Measurements from ENCODE around the gene CLHC1.
"Not testable (repeated sequence)": the region's sequence is repeated elsewhere in the genome, so short reads cannot be mapped to it uniquely, and the experiment has no call there.

Gene CLHC1

DNA sequence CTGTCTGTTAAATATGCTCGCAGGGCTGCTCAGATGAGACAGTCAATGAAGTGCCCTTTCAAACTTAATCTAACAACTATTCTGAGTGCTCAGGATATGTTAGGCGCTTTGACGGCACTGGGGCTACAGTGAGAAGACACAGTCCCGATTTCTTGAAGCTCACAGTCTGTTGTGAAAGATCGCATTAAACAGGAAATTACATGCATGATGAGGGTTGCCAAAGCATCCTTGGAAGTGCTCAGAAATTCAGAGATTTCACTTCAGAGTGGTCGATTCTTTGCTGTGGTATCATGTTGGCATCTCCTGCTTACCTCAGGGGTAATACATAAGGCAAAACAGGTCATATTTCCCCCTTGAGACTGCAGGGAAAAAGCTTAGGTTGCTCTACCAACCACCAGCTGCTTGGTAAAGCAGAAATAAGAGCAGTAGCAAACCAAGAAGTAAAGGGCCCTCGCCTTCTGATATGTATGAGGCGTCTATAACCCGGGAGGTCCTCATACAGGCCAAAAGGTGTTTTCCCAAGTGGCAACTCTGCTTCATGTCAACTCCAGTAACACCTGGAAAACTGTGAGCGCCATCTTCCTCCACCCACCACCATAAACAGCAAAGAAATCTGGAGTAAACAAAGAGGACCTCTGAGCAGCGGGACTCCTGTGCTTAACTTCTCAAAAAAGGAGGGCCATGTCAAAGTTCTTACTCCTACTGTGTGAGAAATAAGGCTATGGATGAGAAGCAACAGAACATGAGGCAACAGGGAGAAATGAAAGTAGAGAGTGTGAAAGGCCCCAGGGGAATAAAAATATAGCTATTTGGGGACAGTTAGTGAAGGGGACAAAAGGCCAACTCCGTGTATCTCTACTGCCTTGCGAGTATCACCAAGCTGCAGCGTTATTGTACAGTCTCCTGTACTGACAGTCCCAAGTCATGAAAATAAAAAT lies 79.3 kb downstream of the CLHC1 start:
- no peak for FAIRE-seq

DNA sequence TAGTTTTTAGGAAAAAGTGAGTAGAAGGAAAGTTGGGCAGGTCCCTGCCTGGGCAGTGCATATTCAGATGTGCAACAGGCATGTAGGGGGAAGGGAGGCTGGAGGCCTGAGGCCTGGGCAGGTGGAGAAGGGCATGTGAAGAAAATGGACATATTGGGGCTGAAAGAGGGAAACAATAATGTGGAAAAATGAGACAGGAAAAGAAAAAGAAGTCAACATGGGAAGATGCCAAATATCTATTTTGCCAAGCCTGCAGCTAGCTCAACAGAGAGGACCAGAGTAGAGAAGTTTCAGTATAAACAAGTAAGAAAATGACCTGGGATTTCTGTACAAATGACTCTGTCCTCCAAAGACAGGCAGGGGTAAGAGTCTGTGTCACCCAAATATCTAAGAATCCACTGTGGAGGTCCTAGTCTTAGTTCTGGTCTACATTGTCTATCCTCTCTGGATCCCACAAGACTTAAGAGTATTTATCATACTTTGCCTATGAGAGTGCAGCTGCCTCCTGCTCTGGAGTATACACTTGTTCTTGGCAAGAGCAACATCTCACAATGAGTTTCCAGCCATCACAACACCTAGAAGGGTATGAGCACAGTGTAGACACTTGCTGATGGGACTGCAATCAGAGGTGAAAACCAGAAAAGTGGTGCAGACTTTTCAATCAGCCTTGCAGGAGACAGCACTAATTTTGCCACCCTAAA lies 80.2 kb downstream of the CLHC1 start:
- FAIRE-seq, result no peak

- no peak for FAIRE-seq
Measured at GRCh38 chr2:55150834-55151233, 81.3 kb downstream of the CLHC1 start.

DNA sequence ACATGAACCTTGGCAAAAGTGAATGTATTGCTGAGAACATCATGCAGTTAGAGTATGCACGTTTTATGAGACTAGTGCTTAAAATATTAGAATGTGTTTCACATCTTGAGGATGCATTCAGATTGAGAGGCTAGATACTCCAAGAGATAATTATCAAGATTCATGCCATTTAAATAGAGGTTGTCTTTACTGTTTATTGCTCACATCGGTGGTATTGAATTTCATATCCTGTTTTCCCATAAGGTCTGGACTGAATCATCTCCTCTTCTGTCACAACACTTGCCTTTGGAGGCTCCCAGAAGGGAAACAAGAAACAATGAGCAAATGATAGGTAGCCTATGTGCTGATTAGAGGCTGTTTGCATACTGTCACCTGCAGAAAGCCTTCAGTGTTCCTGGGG lies 83.8 kb downstream of the CLHC1 start:
- no peak for FAIRE-seq

- FAIRE-seq, result no peak
Measured at GRCh38 chr2:55147531-55147930, 84.6 kb downstream of the CLHC1 start.

DNA sequence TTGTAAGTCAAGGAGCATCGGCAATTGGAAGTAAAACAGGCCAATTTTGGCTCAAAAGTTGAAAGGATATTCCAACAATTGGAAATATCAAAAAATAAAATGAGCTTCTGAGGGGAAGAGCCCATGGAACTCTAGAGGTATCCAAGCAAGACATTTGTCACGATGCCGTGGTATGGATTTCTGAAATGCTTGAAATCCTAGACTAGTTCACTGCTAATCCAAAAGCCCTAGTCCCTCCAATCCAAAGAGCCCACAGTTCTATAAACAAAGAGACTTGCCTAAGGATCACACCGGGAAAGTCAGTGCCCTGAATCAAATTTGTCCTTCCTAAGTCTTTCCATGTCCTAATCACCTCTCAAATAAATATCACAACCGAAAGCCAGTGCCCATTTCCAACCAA lies 85.1 kb downstream of the CLHC1 start:
- no peak for FAIRE-seq

DNA sequence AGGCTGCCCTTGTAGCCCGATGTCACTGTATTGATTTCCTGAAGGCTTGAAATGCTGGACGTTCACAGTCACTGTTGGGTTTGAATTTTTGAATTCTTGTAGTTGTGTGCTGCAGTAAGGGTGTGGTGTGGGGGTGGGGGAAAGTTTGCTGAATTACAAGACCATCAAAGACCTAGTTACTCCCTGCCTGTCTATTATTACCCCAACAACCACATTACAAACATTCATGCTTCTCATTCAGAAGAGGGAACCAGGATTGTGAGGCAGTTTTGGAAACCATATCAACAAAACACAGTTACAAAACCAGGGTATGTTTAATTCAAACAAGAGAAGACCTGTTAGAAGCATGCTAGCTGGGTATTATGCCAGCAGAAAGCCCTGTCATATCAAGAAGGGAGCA lies 85.8 kb downstream of the CLHC1 start:
- FAIRE-seq, result no peak

GRCh38 chr2:55144922-55145820 lies 86.9 kb downstream of the CLHC1 start:
- no peak for FAIRE-seq

DNA sequence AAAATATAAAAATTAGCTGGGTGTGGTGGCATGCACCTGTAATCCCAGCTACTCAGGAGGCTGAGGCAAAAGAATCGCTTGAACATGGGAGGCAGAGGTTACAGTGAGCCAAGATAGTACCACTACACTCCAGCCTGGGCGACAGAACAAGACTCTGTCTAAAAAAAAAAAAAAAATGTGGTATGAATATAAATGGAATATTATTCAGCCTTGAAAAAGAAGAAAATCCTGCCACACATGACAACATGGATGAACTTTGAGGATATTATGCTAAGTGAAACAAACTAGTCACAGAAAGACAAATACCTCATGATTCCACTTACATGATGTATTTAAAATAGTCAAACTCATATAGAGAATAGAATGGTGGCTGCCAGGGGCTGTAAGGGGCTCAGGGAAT lies 88.4 kb downstream of the CLHC1 start:
- FAIRE-seq, result not testable (repeated sequence)

DNA sequence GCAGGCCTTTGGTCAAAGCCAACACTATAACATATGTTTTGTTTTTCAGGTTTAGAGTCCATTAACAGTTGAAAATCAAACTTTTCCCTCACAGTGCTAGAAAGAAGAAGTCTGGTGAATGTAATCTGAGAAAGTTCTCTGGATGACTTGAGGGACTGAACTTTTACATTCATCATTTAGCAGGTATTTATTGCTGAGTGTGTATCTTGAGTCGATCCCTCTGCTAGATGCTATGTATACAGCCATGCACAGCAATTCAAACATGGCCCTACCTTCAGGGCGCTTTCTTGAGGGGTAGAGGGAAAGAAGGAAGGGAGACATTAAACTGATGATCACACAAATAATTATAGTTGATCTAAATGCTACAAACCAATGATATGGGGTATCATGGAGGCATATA lies 89.6 kb downstream of the CLHC1 start:
- FAIRE-seq, result no peak

DNA sequence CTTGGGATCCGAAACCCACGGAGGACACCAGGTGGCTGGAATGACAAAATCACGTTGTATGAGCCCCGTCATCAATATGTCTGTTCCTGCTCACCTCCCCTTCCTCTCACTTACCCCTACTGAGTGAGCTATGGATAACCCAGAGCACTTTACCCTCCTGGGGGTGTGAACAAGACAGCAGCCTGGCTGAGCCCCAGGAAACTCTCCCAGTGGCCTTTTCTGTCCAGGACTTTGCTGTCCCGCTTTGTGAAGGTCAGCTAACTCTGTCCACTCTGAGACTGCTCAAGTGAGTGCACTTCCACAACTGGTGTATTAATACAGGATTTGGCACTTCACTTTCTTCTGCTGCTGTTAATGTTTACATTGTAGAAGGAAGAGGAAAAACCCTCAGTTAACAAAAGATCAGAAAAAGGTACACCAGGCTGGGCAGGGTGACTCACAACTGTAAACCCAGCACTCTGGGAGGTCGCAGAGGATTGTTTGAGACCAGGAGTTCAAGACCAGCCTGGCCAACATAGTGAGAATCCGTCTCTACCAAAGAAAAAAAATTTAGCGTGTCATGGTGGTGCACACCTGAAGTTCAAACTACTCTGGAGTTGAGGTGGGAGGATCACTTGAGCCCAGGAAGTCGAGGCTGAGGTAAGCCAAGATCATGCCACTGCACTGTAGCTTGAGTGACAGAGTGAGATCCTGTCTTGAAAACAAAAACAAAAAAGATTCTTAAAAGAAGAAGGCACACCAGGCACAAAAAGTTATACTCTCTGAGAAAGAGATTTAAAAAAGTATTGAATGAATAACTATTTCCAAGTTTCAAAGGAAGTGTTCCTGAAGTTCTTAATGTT lies 90.3 kb downstream of the CLHC1 start:
- FAIRE-seq, result no peak

- FAIRE-seq, result no peak
Measured at GRCh38 chr2:55140316-55141219, 91.5 kb downstream of the CLHC1 start.

- FAIRE-seq, result no peak
Measured at GRCh38 chr2:55139305-55139704, 92.8 kb downstream of the CLHC1 start.

DNA sequence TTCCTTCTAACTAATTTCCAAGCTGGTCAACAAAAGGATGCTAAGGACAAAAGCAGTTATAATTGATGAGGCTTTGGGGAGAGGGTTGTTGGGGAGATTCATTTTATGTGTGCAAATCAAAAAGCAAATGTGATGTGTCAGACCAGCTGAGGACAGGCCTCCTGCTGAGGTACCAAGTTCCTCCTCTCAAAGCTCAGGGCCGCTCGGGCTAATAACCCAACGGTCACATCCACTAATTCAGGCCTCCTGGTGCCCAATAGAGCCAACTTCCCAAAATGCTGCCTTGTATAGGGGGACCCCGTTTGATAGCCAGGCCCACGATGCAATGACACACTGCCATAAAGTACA lies 93.2 kb downstream of the CLHC1 start:
- FAIRE-seq, result no peak

DNA sequence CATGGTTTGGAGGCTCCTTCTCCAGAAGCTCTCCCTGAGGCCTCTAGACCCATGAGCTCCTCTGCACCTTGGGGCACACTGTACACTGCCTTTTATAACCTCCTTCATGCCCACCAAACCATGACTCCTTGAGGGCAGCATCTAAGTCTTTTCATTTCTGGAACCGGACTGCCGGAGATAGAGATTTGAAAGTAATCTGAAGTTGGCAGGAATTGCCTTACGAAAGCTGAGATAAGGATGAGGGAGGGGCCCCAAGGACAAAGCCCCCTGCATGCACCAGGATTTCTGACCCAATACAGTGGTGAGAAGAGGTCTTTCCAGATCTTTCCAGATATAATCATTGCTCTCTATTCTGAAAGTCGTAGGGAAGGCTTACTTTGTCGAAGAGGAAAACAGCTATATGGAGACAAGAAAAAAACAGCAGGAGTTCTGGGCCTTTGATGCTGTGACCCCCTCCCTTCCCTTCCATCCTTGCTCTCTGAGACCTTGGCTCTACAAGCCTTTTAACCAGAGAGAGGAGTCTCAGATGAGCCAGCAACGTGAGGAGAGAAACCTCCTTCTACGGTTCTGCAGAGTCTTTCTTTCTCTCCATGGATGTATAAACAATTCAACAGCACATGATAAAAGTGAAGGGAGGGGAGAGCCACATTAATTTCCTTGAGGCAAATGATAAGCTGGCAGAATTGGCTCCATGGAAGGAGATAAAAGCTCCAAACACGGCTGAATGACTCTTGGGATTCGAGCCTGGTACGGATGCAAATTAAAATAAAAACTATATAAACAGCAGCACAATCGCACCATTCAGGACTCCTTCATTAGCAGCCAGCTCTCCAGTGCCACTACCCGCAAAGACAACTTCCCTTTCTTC lies 93.8 kb downstream of the CLHC1 start:
- FAIRE-seq, result no peak

DNA sequence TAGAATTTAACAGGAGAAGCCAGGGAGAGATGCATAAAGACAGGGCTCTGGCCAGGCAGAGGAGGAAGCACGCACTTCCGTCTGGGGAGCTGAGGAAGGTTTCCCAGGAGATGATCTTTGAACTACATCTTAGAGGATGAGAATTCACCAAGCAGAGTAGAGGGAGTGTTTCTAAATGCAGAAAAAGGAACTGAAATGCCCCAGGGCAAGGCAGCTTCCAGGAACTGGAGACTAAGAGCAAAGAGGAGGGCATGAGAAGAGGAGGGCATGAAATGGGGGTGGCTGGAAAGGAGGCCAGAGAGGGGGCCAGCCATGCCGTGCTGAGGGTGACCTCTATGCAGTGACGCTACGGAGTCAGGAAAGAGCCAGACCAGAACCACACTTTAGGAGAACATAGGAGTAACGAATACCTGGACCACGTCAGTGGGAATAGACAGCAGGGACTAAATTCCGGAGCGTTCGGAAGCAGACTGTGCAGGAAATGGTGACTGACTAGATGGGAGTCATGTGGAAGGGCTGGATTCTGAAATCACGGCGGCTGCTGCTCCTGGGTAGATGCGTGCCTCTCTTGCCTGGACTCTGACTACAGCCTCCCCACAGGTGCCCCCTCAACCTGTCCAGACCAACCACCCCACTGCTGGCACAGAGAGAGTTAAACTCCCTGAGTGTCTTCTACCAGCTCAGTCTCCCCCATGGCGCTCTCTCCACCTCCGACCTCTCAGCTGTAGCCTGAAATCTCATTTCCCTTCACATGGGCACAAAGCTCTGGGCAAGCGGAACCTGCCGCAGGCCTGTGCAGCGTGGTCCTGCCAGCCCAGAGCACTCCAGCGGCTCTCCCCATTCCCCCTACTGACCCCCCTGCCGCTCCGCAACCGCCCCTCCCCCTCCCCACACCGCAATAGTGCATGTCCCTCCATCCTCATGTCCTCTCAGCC lies 94.8 kb downstream of the CLHC1 start:
- FAIRE-seq, result no peak

GRCh38 chr2:55136138-55136541 lies 96.0 kb downstream of the CLHC1 start:
- FAIRE-seq, result no peak

DNA sequence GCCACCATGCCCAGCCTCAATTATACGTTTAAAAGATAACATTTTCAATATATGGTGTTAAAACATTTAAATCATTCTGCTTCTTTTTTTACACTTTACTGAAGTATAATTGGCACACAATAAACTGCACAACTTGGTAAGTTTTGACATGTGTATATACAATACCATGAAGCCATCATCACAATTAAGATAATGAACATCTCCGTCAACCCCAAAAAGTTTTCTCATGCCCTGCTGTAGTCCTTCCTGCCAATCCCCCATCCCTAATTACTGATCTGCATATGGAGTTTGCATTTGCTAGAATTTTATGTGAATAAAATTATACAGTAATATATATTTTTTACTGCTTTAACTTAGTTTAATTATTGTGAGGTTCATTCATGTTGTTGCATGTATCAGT lies 96.6 kb downstream of the CLHC1 start:
- FAIRE-seq, result no peak

GRCh38 chr2:55134316-55134706 lies 97.8 kb downstream of the CLHC1 start:
- FAIRE-seq, result no peak

Measured in colon (tissue), 2 donors.